COLO668 (cell line): ENCODE results near the gene GRM6.

Source experiments
- DNase-seq: peaks from one replicate; lab custom pipeline; 2025; ENCODE audit not compliant: unreplicated experiment; lab: John Stamatoyannopoulos, UW

Gene GRM6

DNA sequence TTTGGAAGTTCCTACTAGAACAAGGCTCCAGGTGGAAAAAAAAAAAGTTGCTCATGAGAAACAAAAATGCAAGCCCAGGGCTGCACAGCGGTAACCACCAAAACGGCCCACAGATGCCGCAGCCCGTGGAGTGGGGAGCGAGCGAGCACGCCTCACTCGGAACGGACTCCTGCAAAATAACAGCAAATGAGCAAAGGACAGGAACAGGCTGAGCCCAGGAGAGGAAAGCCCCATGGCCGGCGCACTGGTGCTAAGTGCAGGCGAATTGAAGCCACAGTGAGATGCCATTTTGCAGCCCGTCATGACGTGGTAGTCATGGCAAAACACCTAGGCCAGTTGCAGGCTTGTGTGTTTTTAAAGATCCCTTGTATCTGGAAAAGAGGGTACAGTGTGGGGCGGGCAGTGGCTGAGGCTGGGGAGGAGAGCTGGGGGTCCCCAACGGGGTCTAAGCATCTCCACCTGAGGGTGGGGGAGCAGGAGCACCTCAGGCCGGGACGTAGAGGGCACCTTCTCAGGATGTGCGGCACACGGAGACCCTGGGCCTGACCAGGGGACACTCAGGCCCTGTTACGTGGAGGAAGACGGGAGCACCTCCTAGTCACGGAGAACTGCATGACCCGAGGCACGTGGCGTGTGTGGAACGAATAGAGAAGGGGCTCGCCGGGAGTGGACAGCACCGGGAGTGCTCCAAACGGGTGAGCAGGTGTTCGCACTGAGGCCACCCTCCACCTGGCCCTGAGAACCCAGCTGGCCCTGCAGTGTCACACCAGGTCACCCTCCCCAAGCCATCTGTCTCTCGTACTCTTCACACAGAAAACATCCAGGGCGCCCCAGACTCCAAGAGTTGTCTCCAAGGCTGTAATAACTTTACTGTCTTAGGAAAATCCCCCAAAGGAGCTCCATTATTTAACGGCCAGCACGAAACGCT is 10.7 kb downstream of the GRM6 start:
- DNase-seq: no peak

GRCh38 chr5:178983728-178984127 is 11.4 kb downstream of the GRM6 start:
- no peak for DNase-seq

- no peak for DNase-seq
Measured at GRCh38 chr5:178982941-178983340, 12.2 kb downstream of the GRM6 start.

GRCh38 chr5:178981381-178981780 is 13.7 kb downstream of the GRM6 start:
- no peak for DNase-seq

- no peak for DNase-seq
Measured at GRCh38 chr5:178965465-178966055, 29.6 kb downstream of the GRM6 start.

GRCh38 chr5:178941361-178941760 is 53.8 kb downstream of the GRM6 start:
- DNase-seq: no peak

DNA sequence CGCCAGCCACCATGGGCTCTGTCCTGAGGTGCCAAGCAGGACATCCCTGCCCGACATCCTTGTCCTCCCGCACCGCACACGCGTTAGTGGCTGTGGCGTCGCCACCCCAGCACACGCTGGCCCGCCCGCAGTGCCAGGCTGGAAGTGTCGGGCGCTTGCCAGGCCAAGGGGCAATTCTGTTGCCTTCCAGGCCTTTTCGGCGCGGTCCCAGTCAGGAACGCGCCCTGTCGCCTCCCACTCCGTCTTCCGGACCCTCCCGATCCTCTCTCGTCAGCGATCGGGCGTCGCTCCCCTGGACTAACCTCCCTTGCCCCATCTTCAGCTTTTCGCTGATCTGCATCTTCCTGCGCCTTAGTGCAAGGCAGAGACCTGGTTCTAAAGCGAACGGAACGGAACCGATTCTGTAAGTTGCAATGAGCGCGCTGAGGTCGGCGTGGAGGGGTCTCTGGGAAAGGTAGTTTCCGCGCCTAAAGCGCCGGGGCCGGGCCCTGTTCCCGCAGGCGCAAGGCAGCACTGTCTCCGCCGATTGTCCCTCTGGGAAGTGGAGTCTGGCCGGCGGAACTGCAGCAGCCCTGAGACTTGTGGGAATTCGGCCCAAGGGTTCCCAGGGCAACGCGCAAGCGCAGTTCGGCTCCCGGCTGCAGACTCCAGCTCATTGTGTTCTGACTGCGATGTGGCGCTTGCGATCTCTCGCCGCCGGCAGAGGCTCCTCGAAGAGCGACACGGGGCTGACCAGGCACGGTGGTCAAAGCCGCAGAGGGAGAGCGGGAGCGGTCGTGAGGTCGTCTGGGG is 54.4 kb downstream of the GRM6 start, which contains the start of gene ZNF454:
ZNF454 (plus strand) TSS at position 630 of the 792 bp plus-strand sequence. CDS start 1,594 bp downstream, outside the sequence.
- no peak for DNase-seq

GRCh38 chr5:178931846-178932760 is 63.0 kb downstream of the GRM6 start:
- no peak for DNase-seq
